Common myeloid progenitor, CD34-positive (primary cell): Measurements from ENCODE around the gene CYTH1.
"Not testable (repeated sequence)": the region's sequence is repeated elsewhere in the genome, so short reads cannot be mapped to it uniquely, and the experiment has no call there.

ENCODE experiments used
- CTCF ChIA-PET: fragments of 350-600 bp; sonication (Branson Sonifier 250); formaldehyde crosslinking; loops from one replicate; lab custom pipeline; 2021; ENCODE audit warnings: antibody characterized with exemption; lab: Charles Lee
- POLR2A ChIA-PET: fragments of 350-600 bp; sonication (Branson Sonifier 250); formaldehyde crosslinking; loops from one replicate; lab custom pipeline; 2021; ENCODE audit warnings: antibody characterized with exemption; lab: Charles Lee
- DNase-seq, 3 donors: peaks; one replicate each; pipeline versions ENCODE4 v3.0.0 to v3.0.0-alpha.2; 2013
- H3K27ac ChIP-seq, 2 experiments: 1 replicate in 1 of 2; 2 replicates in 1 of 2; pipeline ENCODE4 v1.7.0; 2013; ENCODE audit warnings: inconsistent platforms in 2 of 2, low read length in 2 of 2, mild to moderate bottlenecking in 2 of 2, low read depth in 1 of 2, moderate library complexity in 1 of 2; ENCODE audit not compliant: severe bottlenecking in 2 of 2, insufficient read depth in 1 of 2, poor library complexity in 1 of 2
- H3K27me3 ChIP-seq, 5 experiments: replicated peaks in 2 of 5; 1 replicate in 3 of 5; 2 replicates in 2 of 5; pipeline versions ENCODE4 v1.6.1 to v1.7.0; 2013; ENCODE audit warnings: low read length in 4 of 5, mild to moderate bottlenecking in 2 of 5, moderate library complexity in 2 of 5, inconsistent platforms in 1 of 5; ENCODE audit not compliant: insufficient read depth in 5 of 5, control insufficient read depth in 4 of 5
- H3K36me3 ChIP-seq, 4 experiments: 1 replicate in 2 of 4; 2 replicates in 2 of 4; pipeline versions ENCODE4 v1.6.1 to v1.7.0; 2013; ENCODE audit warnings: low read length in 3 of 4, control low read depth in 1 of 4, mild to moderate bottlenecking in 1 of 4; ENCODE audit not compliant: control insufficient read depth in 4 of 4, insufficient read depth in 4 of 4
- H3K4me1 ChIP-seq, 4 experiments: 1 replicate in 3 of 4; 2 replicates in 1 of 4; pipeline versions ENCODE4 v1.6.1 to v1.7.1; 2013; ENCODE audit warnings: low read length in 3 of 4, mild to moderate bottlenecking in 3 of 4, control low read depth in 1 of 4, inconsistent platforms in 1 of 4, moderate library complexity in 1 of 4; ENCODE audit not compliant: control insufficient read depth in 4 of 4, insufficient read depth in 4 of 4; ENCODE audit errors: control extremely low read depth in 1 of 4
- H3K4me3 ChIP-seq, 7 experiments: 1 replicate in 4 of 7; 2 replicates in 3 of 7; pipeline versions ENCODE4 v1.5.1 to v1.7.0; 2013; ENCODE audit warnings: mild to moderate bottlenecking in 7 of 7, low read length in 6 of 7, moderate library complexity in 6 of 7, inconsistent platforms in 2 of 7, low read depth in 2 of 7, control low read depth in 1 of 7; ENCODE audit not compliant: insufficient read depth in 4 of 7, control insufficient read depth in 1 of 7; ENCODE audit errors: extremely low read depth in 1 of 7
- H3K9me3 ChIP-seq, 5 experiments: 1 replicate in 4 of 5; 2 replicates in 1 of 5; pipeline versions ENCODE4 v1.6.1 to v1.7.1; 2013; ENCODE audit warnings: low read length in 4 of 5, mild to moderate bottlenecking in 2 of 5, inconsistent platforms in 1 of 5, low read depth in 1 of 5, moderate library complexity in 1 of 5; ENCODE audit not compliant: control insufficient read depth in 4 of 5, insufficient read depth in 2 of 5; ENCODE audit errors: control extremely low read depth in 1 of 5
- WGBS: methylation state at CpG from one replicate; pipeline ENCODE4 v1.1.5; 2013; ENCODE audit not compliant: insufficient coverage; 5-methylcytosine and 5-hydroxymethylcytosine counted together

Gene CYTH1

GRCh38 chr17:78779286-78779651 lies 2.8 kb downstream of the CYTH1 start:
- H3K27ac ChIP-seq: peak overlapping the region in 1 of 2 experiments; percentile 14

DNA sequence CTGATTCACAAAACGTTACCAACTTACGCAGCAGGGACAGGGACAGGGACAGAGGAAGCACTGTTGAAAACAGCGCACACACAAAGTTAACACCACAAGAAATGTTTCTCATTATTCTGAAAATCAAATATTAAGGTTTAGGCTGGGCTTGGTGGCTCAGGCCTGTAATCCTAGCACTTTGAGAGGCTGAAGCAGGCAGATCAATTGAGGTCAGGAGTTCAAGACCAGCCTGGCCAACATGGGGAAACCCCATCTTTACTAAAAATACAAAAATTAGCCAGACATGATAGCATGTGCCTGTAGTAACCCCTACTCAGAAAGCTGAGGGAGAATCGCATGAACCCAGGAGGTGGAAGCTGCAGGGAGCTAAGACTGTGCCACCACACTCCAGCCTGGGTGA lies 4.2 kb downstream of the CYTH1 start:
- no peak for DNase-seq
- ChIA-PET CTCF (no interaction called here), POLR2A (no interaction called here)
- peaks cover 38 to 58% (median 48%) of the 10 kb centered on the region in 4 experiments for H3K4me1 ChIP-seq
- no peak overlapping the region for H3K4me3 ChIP-seq
- WGBS: 100% methylated on average over 1 of the region's 4 CpGs
- H3K9me3 ChIP-seq: no peaks in the 10 kb centered on the region
- H3K27me3 ChIP-seq: no peaks in the 10 kb centered on the region
- no peaks in the 10 kb centered on the region for H3K36me3 ChIP-seq
- H3K27ac ChIP-seq: peak overlapping the region in 1 of 2 experiments; percentile 25

More at GRCh38 chr17:78779286-78779651, 2.8 kb downstream of the CYTH1 start:
- POLR2A ChIA-PET, H3K36me3 ChIP-seq, H3K9me3 ChIP-seq, H3K27me3 ChIP-seq: not testable (repeated sequence)
- H3K4me1 ChIP-seq: peaks cover 31 to 59% (median 47%) of the 10 kb centered on the region in 4 experiments
- CTCF ChIA-PET: interaction anchor here (1.4 to 1.8 kb wide), 3 partner anchors 14 to 39 kb away, joined by 3 to 4 read pairs (median 4); no protein-coding TSS in a partner anchor
- peak overlapping the region in 4 of 7 experiments; percentile 6 to 90 (median 28) for H3K4me3 ChIP-seq
- peak in 1 of 3 donors; percentile 35 for DNase-seq
- 57% methylated on average over 1 of the region's 5 CpGs for WGBS

DNA sequence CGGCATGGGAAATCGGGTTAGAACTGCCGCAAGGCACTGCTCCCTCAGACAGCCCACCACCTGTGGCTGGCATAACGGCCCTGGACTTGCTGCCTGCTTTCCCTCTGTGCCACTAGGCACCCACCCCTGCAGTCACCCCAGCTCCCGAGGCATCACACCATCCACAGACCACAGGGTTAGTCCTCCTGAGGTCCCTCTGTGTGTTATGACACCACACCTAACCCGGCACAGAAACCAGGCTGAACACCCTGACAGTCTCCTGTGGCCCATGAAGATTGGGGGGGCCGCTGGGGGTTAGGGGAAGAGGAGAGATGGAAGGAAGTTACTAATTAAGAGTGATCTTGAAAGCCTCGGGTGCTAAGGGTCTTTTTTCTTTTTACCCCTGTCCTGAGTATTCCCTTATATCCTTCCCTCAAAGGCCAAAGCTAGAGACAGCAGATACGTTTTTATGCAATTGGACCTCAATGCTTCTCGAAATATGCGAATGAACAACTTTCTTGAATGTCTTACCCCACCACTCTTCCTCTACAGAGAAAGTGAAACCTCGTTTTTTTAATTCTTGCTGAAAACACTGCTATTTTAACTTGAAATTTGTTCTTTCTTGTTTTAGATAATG lies 7.0 kb downstream of the CYTH1 start:
- ChIA-PET POLR2A (interaction anchor here (0.7 to 1.5 kb wide), 2 partner anchors 16 to 44 kb away, joined by 3 to 5 read pairs; no protein-coding TSS in a partner anchor), CTCF (interaction anchor here (0.6 to 1.6 kb wide), 5 partner anchors 12 to 278 kb away, joined by 3 to 4 read pairs (median 3); no protein-coding TSS in a partner anchor)
- 0% methylated on average over 8 of the region's 12 CpGs for WGBS
- H3K27me3 ChIP-seq: no peaks in the 10 kb centered on the region
- peak; percentile 20 to 71 (median 54) for DNase-seq
- no peaks in the 10 kb centered on the region for H3K36me3 ChIP-seq
- H3K4me1 ChIP-seq: peaks cover 32 to 61% (median 41%) of the 10 kb centered on the region in 4 experiments
- no peaks in the 10 kb centered on the region for H3K9me3 ChIP-seq
- peak overlapping the region; percentile 78 to 86 for H3K27ac ChIP-seq
- peak overlapping the region; percentile 27 to 81 (median 59) for H3K4me3 ChIP-seq

DNA sequence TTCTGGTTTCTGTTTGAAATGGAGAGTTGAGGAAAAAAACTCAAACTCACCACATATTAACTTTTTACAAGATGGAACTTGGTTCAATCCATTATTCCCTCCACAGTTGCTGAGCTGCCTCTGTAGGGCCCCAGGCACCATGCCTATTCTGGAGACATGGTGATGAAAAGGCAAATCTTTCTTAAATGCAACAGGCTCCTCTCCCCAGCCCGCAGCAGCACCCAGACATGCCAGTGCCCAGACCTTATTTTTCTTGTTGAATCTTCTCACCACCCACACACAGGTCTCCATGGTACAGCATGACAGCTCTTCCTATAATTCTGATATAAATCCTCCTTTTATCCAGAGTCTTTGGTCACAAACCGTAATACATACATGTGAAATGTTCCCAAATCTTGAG lies 7.6 kb downstream of the CYTH1 start:
- Histone ChIP-seq H3K4me3 (peak overlapping the region in 6 of 7 experiments; percentile 57 to 81 (median 63)), H3K27ac (peak overlapping the region; percentile 78 to 86), H3K27me3 (no peaks in the 10 kb centered on the region), H3K9me3 (no peaks in the 10 kb centered on the region), H3K4me1 (peaks cover 26 to 56% (median 35%) of the 10 kb centered on the region in 4 experiments), H3K36me3 (no peaks in the 10 kb centered on the region)
- CTCF ChIA-PET: interaction anchor here (1.6 kb wide), 1 partner anchor 11 kb away, joined by 4 read pairs; no protein-coding TSS in a partner anchor
- POLR2A ChIA-PET: interaction anchor here (1.5 kb wide), 1 partner anchor 44 kb away, joined by 5 read pairs; no protein-coding TSS in a partner anchor
- 45% methylated on average over 2 of the region's 2 CpGs for WGBS
- DNase-seq: peak in 1 of 3 donors; percentile 17

- Histone ChIP-seq H3K4me1 (peaks cover 31 to 69% (median 38%) of the 10 kb centered on the region in 4 experiments), H3K27ac (peak overlapping the region in 1 of 2 experiments; percentile 35), H3K9me3 (no peaks in the 10 kb centered on the region), H3K4me3 (peak overlapping the region in 3 of 7 experiments; percentile 7 to 51 (median 42)), H3K27me3 (no peaks in the 10 kb centered on the region), H3K36me3 (no peaks in the 10 kb centered on the region)
- CTCF ChIA-PET: no interaction called here
- POLR2A ChIA-PET: no interaction called here
- peak in 1 of 3 donors; percentile 21 for DNase-seq
- WGBS: 29% methylated on average over 1 of the region's 6 CpGs
Observed at GRCh38 chr17:78771758-78772382, 10.2 kb downstream of the CYTH1 start.

DNA sequence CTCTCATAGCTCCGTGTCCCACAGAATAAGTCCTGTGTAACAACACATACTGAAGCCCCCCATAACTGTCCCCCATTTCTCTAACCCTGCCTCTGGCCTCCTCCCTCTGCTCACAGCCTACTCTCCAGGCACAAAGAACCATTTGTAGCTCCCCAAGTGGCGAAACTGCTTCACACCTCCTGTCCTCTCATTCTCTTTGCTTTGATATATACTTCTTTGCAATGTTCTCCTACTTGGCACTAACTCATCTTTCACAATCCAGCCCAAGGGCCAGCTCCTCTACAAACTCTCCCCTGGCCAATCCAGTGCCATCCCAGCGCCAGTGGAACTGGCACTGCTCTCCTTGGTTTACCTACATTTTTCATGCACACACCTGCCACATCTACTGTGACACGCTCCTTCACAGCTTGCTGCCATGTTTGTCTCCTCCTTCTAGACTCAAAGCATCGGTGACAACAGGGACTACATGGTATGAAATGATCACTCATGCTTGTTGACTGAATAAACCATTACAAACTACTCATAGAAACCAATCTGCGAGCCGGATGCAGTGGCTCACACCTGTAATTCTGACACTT lies 12.8 kb downstream of the CYTH1 start:
- no peak overlapping the region for H3K4me3 ChIP-seq
- peak in 1 of 3 donors; percentile 30 for DNase-seq
- WGBS: 87% methylated on average over 4 of the region's 7 CpGs
- ChIA-PET CTCF (interaction anchor here (0.9 to 2.8 kb wide), 5 partner anchors 10 to 60 kb away, joined by 3 to 9 read pairs (median 4); no protein-coding TSS in a partner anchor), POLR2A (no interaction called here)
- peaks cover 0 to 2% (median 0%) of the 10 kb centered on the region in 4 experiments for H3K36me3 ChIP-seq
- H3K27ac ChIP-seq: no peak overlapping the region
- no peaks in the 10 kb centered on the region for H3K9me3 ChIP-seq
- H3K27me3 ChIP-seq: no peaks in the 10 kb centered on the region
- peaks cover 22 to 63% (median 28%) of the 10 kb centered on the region in 4 experiments for H3K4me1 ChIP-seq
